ENCODE measurements around the gene EIF4G3. TPM values are rescaled to one million over a fixed set of nuclear protein-coding genes. Genes with fewer than 3 reads are reported as not detected.

Gene EIF4G3
- total RNA-seq, 1 experiment from 2014 or later, result 72.0 TPM

DNA sequence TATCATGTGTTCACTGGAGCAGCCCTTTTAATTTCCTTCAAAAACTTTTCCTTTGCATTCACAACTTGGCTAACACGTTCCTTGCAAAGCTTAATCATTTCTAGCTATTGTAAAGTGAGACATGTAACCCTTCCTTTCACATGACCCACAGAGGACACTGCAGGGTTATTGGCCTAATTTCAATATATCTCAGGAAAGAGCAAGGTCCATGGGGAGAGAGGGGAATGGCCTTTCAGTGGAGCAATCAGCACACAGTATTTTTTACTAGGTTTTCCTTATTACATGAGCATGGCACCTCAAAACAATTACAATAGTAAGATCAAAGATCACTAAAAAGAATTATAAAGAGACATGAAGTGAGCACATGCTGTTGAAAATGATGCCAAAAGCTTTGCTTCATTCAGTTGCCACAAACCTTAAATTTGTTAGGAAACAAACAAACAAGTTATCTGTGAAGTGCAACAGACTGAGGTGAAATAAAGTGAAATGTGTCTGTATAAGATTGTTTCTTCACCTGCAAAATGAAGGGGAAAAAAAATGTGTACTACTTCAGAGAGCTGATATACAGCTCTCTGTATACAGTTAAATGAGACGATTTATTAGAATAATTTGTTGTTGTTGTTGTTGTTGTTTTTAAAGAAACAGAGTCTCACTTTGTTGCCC is 61.5 kb downstream of the EIF4G3 start:
- H3K4me1 ChIP-seq (ENCODE audit: insufficient read depth, low read length), result no peaks in the 10 kb centered on the region
- no peak overlapping the region for H2BK12ac ChIP-seq (ENCODE audit: insufficient read length, low read depth, low read length)
- no peak overlapping the region for H4K8ac ChIP-seq (replicated peaks; ENCODE audit: insufficient read length, low read depth, low read length)
- H3K9ac ChIP-seq (ENCODE audit: extremely low read depth, insufficient read length, low read length), result no peak overlapping the region
- H3K9me3 ChIP-seq (ENCODE audit: control insufficient read depth, low read depth, low read length), result no peaks in the 10 kb centered on the region
- H2AFZ ChIP-seq (ENCODE audit: low read length), result no peak overlapping the region
- H3K36me3 Mint-ChIP-seq (ENCODE audit: insufficient read depth in 1 of 3, low read depth in 3 of 3), result peaks cover 0 to 7% (median 4%) of the 10 kb centered on the region in 3 experiments; a peak in 3 of 7 replicates
- no peak overlapping the region for H3T11ph ChIP-seq (ENCODE audit: low read length)
- H3K56ac ChIP-seq (ENCODE audit: insufficient read length, low read depth, low read length), result no peak overlapping the region
- no peaks in the 10 kb centered on the region for H4K20me1 ChIP-seq (ENCODE audit: control insufficient read depth, insufficient read depth, insufficient read length)
- WGBS (ENCODE audit: extremely low coverage, insufficient read length, low lambda C conversion rate), result no CpG with 5 or more reads among the region's 2 CpGs
- no peak overlapping the region for H2BK5ac ChIP-seq (ENCODE audit: insufficient read length, low read length)
- H3K27ac Mint-ChIP-seq, result peak overlapping the region in 1 of 3 experiments; percentile 9; a peak in 1 of 7 replicates
- H3K79me2 ChIP-seq (ENCODE audit: insufficient read depth, low read length), result no peaks in the 10 kb centered on the region
- no peak overlapping the region for H3K23ac ChIP-seq (ENCODE audit: insufficient read length, low read depth, low read length)
- H3K23me2 ChIP-seq (ENCODE audit: insufficient read length, low read depth, low read length, poor library complexity, severe bottlenecking), result no peaks in the 10 kb centered on the region
- H3K27ac ChIP-seq (ENCODE audit: insufficient read length, low read depth, low read length), result no peak overlapping the region
- no peaks in the 10 kb centered on the region for H3K9me3 Mint-ChIP-seq
- H3K27me3 Mint-ChIP-seq (ENCODE audit: low read depth), result no peaks in the 10 kb centered on the region
- H3K18ac ChIP-seq (ENCODE audit: insufficient read length, low read depth, low read length), result no peak overlapping the region
- no peak overlapping the region for H3K4ac ChIP-seq (ENCODE audit: low read depth, low read length)
- H2AK5ac ChIP-seq (ENCODE audit: insufficient read length, low read length), result no peak overlapping the region
- H3K27me3 ChIP-seq (ENCODE audit: insufficient read depth, low read length), result no peaks in the 10 kb centered on the region
- peaks cover 11% of the 10 kb centered on the region for H3K79me1 ChIP-seq (ENCODE audit: insufficient read depth, low read depth, low read length, poor library complexity, severe bottlenecking)
- H2BK120ac ChIP-seq (ENCODE audit: low read depth, low read length, poor library complexity, severe bottlenecking), result no peak overlapping the region
- H4K91ac ChIP-seq (ENCODE audit: insufficient read length, low read depth, low read length), result no peak overlapping the region
- no peak overlapping the region for H3K4me3 Mint-ChIP-seq
- H3K4me2 ChIP-seq (ENCODE audit: insufficient read depth, insufficient read length, low read length), result no peak overlapping the region
- no peak for DNase-seq
- TF ChIP-seq, protein P1, sequence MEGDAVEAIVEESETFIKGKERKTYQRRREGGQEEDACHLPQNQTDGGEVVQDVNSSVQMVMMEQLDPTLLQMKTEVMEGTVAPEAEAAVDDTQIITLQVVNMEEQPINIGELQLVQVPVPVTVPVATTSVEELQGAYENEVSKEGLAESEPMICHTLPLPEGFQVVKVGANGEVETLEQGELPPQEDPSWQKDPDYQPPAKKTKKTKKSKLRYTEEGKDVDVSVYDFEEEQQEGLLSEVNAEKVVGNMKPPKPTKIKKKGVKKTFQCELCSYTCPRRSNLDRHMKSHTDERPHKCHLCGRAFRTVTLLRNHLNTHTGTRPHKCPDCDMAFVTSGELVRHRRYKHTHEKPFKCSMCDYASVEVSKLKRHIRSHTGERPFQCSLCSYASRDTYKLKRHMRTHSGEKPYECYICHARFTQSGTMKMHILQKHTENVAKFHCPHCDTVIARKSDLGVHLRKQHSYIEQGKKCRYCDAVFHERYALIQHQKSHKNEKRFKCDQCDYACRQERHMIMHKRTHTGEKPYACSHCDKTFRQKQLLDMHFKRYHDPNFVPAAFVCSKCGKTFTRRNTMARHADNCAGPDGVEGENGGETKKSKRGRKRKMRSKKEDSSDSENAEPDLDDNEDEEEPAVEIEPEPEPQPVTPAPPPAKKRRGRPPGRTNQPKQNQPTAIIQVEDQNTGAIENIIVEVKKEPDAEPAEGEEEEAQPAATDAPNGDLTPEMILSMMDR (conservative IDR thresholded peaks at IDR 0.05), result no peak
- no peak overlapping the region for H4K5ac ChIP-seq (ENCODE audit: insufficient read length, low read depth, low read length)
- H3K14ac ChIP-seq (ENCODE audit: insufficient read depth, low read length), result no peak overlapping the region
- no peaks in the 10 kb centered on the region; a peak in 1 of 4 replicates for H3K4me1 Mint-ChIP-seq
- no peak overlapping the region for H2BK20ac ChIP-seq (ENCODE audit: low read depth, low read length, poor library complexity, severe bottlenecking)
- H2BK15ac ChIP-seq (ENCODE audit: low read depth, low read length), result no peak overlapping the region
